PFSK-1 (cell line): ENCODE data around the gene ATP11A.

Source experiments
- FOXP2 ChIP-seq: optimal IDR thresholded peaks from 2 replicates; pipeline ENCODE3; 2011; ENCODE audit warnings: borderline replicate concordance, control low read depth, inconsistent platforms; ENCODE audit not compliant: insufficient read depth; ENCODE audit errors: extremely low read length, extremely low read depth
- POLR2AphosphoS5 ChIP-seq: IDR thresholded peaks from 2 replicates; pipeline ENCODE4 v1.6.1; 2012; ENCODE audit warnings: low read depth, mild to moderate bottlenecking, control low read depth, low read length, moderate library complexity
- REST ChIP-seq, 2 experiments: IDR thresholded peaks; 2 replicates each; pipeline versions ENCODE4 v1.6.1 to v1.8.0; 2011 to 2012; ENCODE audit warnings: low read depth in 2 of 2, low read length in 2 of 2, control low read depth in 1 of 2, inconsistent platforms in 1 of 2, mild to moderate bottlenecking in 1 of 2, moderate library complexity in 1 of 2; ENCODE audit not compliant: insufficient read depth in 1 of 2
- SIN3A ChIP-seq: IDR thresholded peaks from 2 replicates; pipeline ENCODE4 v1.6.1; 2012; ENCODE audit warnings: mild to moderate bottlenecking, low read length, moderate library complexity, borderline replicate concordance; ENCODE audit not compliant: insufficient read depth
- TAF1 ChIP-seq: IDR thresholded peaks from 2 replicates; pipeline ENCODE4 v1.6.1; 2012; ENCODE audit warnings: low read length, control low read depth, borderline replicate concordance; ENCODE audit not compliant: insufficient read depth

DNA sequence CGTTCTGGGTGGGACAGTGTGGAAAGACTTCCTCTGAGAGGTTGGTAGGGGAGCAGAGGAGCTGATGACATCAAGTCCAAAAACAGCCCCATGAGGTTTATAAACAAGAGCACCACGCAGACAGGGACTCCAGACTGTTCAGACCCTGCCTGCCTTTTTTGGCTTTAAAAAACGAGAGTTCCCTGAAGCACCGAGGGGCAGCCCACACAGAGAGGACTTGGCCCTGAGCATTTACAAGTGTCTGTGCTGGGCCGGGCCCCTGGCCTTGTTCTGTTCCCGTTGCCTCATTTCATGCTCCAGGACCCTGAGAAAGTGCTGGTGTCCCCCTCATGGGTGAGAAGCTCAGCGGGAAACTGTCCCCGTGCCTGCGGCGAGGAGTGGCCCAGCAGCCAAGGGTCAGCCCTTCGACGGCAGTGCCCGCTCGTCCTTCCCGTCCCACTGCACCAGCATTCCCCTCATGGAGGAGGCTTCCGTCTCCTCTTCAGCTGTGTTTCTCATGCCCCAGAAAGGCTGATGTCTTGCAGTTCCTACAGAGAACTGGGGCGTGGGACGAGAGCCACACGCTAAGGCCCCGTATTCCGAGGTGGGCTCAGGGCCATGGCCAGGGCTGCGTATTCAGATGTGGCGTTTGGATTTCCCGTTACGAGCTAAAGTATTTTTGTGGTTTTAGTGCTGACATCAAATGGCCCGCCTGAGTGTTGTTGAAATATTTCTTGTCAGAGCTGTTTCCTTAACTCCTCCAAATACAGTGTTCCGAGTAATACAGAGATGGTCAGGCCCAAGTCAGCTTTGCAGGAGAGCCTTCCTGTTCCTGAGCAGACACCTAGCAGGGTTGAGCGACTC lies 93.5 kb downstream of the ATP11A start:
- TF ChIP-seq SIN3A (no peak), POLR2AphosphoS5 (no peak), REST (IDR thresholded peaks at IDR 0.05; ENCODE audit: insufficient read depth in 1 of 2, low read depth in 2 of 2, low read length in 2 of 2) (no peak), TAF1 (no peak), FOXP2 (no peak)
